Stimulated activated CD8-positive, alpha-beta memory T cell treated with anti-CD3 and anti-CD28 coated beads, Interleukin-4, amount 100 ng/mL, for 1 hour (primary cell): ENCODE results near the gene HOXA5.

Experiments
- DNase-seq, 2 donors: peaks; one replicate each; pipeline ENCODE4 v3.0.0-alpha.2; 2020; ENCODE audit warnings: low read depth in 2 of 2, low spot score in 1 of 2

HOXA5 gene

DNA sequence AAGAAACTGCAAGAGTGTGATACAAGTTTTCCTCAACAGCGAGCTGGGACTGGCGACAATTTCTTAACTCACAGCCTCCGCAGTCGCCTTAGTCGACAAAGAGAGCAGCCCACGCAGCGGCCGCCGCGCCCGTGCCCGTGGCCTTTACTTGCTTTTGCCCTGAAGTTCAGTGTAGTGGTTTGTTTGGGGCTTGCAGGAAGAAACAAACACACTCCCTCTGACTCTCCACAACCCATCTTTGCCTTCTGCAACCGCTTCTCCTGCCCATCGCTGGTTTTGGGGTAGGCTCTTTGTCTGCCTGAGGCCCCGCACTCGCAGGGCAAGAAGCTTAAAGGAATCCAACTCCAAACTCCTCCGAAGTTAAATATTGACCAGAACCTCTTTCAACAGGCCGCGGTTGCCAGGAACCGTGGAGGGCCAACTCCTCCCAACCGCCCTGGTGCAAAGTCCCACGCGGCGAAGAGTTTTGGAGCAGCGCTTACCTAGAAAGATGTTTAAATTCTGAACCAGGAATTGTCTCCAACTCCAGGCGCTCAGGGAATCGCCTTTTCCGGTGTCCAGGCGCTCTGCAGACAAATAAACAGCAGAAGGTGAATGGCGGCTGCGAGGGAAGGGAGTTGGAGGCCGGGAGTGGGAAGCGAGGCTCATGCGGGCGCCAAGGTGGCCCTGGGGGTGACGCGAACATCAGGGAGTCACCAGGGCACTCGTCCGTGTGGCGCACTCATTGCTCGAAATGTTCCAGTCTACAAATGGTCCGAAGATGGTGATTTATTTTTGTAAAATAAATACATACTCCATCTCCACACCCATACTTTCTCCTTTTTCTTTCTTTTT, 21.2 kb downstream of the HOXA5 start:
- no peak for DNase-seq

- DNase-seq: no peak
Observed at GRCh38 chr7:27121684-27122076, 21.8 kb downstream of the HOXA5 start.

GRCh38 chr7:27119412-27119911, 24.0 kb downstream of the HOXA5 start:
- no peak for DNase-seq

GRCh38 chr7:27118580-27118979, 24.9 kb downstream of the HOXA5 start:
- no peak for DNase-seq

- no peak for DNase-seq
Observed at GRCh38 chr7:27117887-27118491, 25.5 kb downstream of the HOXA5 start.

GRCh38 chr7:27116962-27117886, 26.3 kb downstream of the HOXA5 start:
- DNase-seq: no peak

DNA sequence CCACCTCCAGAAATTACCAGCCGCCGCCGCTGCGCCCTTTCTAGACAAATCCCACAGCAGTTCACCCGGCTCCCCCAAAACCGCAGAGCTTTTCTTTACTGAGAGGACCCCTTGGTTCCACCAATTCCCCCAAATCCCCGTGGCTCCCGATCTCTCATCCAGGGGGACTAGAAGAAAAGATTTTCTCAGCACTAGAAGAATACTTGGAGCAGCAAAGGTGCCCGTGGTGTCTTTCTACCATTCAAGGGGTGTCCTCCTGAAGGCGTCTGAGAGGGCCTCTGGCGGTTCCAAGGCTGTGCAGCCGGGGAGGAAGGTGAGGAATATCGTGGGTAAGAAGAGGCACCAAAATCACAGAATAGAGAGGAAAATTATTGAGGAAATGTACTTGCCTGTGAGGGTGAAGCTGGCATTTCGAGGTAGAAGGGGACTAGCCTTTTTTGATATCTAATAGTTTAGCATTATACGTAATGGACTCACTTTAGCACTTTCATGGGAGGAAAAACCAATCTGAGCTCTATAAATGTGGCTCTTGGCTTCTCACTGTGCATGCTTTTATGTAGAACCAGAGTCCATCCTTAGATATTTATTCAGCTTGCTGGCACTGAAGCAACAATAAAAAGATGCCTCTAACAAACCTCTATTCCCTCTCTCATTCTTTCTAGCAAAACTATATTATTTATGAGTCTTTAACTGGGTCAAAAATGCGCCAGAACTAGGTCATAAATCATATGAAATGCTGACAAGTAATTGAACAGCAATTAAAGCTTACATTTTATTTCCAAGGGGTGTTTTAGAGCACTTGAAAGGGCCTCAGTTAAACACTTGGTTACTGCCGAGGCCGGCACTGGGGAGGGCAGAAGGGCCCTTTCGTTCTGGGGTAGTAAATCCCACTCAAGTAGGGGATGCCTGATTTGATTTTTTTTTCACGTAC, 27.2 kb downstream of the HOXA5 start:
- no peak for DNase-seq

DNA sequence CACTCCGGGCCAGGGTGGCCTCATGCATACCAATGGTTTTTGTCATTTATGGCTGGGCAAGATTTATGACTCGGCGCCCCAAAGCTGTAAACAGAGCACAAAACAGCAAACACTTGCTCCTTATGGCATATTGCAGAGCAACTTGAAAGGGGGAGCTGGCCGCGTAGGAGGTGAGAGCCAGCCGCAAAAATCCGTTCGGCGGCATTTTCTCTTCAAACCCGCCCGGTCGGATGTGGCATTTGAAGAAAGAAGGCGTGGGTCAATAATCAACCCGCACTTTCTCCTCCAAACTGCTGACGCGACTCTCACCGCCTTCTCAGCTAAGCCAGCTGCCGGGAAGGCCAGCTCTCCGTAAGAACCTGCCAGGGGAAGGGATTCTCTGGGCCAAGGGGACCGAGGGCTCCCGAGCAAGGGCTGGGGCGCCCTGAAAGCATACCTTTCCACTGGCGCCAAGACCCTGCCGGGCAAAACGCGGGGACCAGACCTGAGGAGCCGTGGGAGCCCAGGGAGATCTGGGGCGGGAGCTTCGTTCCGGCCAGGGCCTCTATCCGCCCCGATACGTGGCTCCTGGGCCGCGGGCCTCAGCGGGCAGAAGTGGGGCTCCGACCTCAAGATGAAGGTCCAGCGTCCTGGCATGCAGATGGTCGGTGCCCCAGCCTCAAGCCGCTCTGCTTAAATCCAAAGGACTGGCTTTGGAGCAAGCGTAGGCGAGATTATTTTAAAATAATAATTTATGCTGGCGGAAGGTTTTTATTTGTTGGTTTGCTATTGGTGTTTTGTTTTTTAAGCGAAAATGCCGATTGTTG, 28.1 kb downstream of the HOXA5 start:
- DNase-seq: no peak

DNA sequence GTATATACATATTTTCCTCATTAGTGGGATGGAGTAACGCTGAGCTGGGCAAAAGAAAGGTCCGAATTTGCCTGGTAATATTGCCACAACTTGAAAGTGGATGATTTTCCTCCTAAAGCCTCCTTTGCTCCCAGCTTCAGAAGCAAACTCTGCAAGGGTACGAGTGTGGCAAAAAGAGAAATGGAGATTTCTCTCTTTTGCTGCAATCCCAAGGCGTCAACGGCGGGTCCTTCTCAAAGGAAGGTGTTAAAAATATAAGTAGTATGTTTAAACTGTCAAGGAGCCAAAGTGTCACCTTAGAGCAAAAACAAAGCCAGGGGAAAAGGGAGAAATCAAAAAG, 28.6 kb downstream of the HOXA5 start:
- DNase-seq: no peak

GRCh38 chr7:27113991-27114769, 29.3 kb downstream of the HOXA5 start:
- no peak for DNase-seq

- DNase-seq: no peak
Observed at GRCh38 chr7:27112955-27113949, 30.2 kb downstream of the HOXA5 start.

DNA sequence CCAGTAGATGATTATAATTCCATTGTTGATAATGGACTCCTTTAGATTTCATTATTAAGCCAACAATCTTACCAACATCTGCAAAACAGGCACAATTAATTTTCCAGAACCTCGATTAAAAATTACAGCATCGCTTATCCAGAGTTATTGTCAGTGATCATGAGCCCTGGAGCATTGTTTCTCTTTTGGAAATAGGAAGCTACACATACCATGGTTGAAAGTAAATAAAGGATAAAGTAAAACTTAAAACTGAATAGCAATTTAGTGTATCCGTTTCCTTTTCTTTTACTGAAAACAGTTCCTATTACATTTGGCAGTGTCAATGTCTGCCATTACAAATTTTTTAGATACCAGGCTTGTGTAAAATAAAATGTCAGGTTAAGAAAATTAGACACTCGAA, 31.1 kb downstream of the HOXA5 start:
- DNase-seq: no peak

GRCh38 chr7:27111751-27112277, 31.7 kb downstream of the HOXA5 start:
- DNase-seq: no peak

DNA sequence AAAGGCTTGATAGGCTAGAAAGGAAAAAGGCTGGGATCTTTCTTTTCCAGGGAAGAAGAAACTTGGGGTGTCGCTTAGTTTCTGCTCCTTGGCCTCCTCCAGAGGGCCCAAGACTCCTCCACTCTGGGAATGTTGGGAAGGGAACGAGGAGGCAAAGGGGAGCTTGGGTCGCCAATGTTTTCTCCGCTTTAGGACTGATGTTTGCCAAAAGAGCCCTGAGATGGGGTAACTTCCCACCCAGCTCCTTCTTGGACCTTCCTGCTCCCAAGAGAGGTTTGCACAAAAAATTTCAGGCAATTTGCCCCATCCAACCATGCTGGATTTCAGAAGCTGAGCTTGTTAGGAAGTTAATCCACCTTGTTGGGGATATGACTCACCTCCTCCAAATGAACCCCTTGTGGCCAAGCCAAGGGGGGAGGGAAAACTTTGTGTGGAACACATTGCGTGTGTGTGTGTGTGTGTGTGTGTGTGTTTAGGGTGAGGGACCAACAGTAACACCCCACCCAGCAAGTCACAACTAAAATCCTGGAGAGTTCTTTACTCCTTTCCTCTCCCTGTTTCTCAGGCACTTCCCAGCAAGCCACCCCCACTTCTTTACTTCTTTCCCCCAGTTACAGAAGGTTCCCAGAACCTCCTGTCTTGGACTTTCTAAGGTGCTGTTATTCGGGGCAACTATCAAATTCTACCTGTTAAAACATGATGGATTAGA, 32.3 kb downstream of the HOXA5 start:
- DNase-seq: no peak

DNA sequence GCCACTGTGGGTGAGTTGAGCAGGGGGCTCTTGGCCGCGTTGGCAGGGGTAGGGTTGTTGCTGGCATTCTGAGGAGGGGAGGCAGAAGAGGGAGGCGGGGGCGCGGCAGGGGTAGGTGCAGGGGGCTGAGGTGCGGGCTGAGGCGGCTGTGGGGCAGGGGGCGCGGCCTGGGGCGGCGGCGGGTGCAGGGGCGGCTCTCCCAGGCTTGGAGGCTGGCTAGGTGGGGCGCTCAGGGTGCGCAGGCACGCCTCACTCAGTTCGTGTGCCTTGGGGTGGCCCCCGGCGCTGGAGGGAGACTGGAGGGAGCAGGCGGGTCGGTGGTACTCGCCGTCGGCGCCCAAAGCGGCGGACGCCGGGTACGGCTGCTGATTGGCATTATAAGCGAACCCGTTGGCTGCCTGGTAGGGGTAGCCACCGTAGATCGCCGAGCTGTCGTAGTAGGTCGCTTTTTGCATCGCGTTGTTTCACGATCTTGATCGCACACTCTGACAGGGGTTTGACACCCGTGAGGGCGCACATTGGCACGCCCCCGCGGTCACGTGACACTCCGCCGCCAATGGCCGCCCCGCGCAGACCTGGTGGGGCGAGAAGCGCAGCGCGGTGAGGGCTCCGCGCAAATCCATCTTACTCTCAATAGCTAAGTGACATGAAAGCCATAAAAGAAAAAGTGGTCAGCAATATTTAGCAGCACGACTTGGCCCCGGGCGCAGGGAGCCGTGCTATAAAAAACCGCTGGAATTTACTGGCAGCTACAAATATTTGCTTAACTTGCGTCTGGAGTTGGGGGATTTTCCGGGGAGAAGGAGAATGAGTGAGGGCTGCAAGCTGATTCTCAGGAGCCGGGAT, 33.1 kb downstream of the HOXA5 start:
- no peak for DNase-seq
